Lung (tissue), 12 donors: Measurements from ENCODE around the gene RECK. TPM values are rescaled to one million over a fixed set of nuclear protein-coding genes. Genes with fewer than 3 reads are reported as not detected.

ENCODE experiments used
- ATAC-seq: fragments of 200-7000 bp; cut with Tn5 transposase; one replicate; pipeline ENCODE4 v1.9.1; 2020; ENCODE audit warnings: moderate number of reproducible peaks; ENCODE audit not compliant: insufficient read depth, low FRiP score
- DNase-seq, 3 donors: peaks; one replicate each; pipeline ENCODE4 v3.0.0-alpha.2; 2013 to 2017
- H3K27ac ChIP-seq, 2 donors: one replicate each; pipeline ENCODE4 v1.5.1; 2013; ENCODE audit warnings: mild to moderate bottlenecking in 2 of 2, moderate library complexity in 2 of 2, control low read depth in 1 of 2, inconsistent platforms in 1 of 2, low read depth in 1 of 2, low read length in 1 of 2
- H3K27me3 ChIP-seq, 3 donors: one replicate each; pipeline ENCODE4 v1.5.1; 2013; ENCODE audit warnings: low read length in 2 of 3; ENCODE audit not compliant: control insufficient read depth in 3 of 3, insufficient read depth in 3 of 3
- H3K36me3 ChIP-seq, 4 donors: one replicate each; pipeline ENCODE4 v1.5.1; 2013; ENCODE audit warnings: low read length in 4 of 4, mild to moderate bottlenecking in 1 of 4, moderate library complexity in 1 of 4; ENCODE audit not compliant: control insufficient read depth in 4 of 4, insufficient read depth in 4 of 4
- H3K4me1 ChIP-seq, 5 donors: one replicate each; pipeline ENCODE4 v1.5.1; 2013; ENCODE audit warnings: low read length in 5 of 5, mild to moderate bottlenecking in 2 of 5, moderate library complexity in 1 of 5; ENCODE audit not compliant: control insufficient read depth in 5 of 5, insufficient read depth in 5 of 5
- H3K4me3 ChIP-seq: one replicate; pipeline ENCODE4 v1.5.1; 2013; ENCODE audit warnings: mild to moderate bottlenecking, control low read depth, moderate library complexity
- H3K9ac ChIP-seq, 2 donors: one replicate each; pipeline ENCODE4 v1.5.1; 2013; ENCODE audit warnings: low read length in 2 of 2, control low read depth in 1 of 2; ENCODE audit not compliant: insufficient read depth in 1 of 2
- H3K9me3 ChIP-seq, 4 donors: one replicate each; pipeline ENCODE4 v1.5.1; 2013; ENCODE audit warnings: low read length in 3 of 4, mild to moderate bottlenecking in 1 of 4, moderate library complexity in 1 of 4; ENCODE audit not compliant: control insufficient read depth in 4 of 4, insufficient read depth in 3 of 4
- CTCF ChIP-seq: IDR thresholded peaks from 2 replicates; pipeline ENCODE4 v1.5.1; 2012; ENCODE audit warnings: mild to moderate bottlenecking; ENCODE audit errors: control extremely low read depth, extremely low read depth
- WGBS, 2 donors: extraction: QIAGEN DNeasy Blood & Tissue Kit; methylation state at CpG; one replicate each; pipeline ENCODE4 v1.1.7; 2013; 5-methylcytosine and 5-hydroxymethylcytosine counted together
- polyA plus RNA-seq, 2 donors: library from polyadenylated mRNA; stranded (reverse); fragments of 200-250 nt; gene quantifications; one replicate each; pipeline ENCODE4 v1.2.1, GENCODE V29; 2013
- total RNA-seq, 2 donors: library from RNA; depleted of rRNA in 1 of 2; stranded (reverse); fragments of >200 nt in 1 of 2; gene quantifications; one replicate each; pipeline ENCODE4 v1.2.1, GENCODE V29; 2014 to 2021
- donor health status: control.
- donor health status: control.
- donor health status: Bipolar disorder and iron deficiency.
- donor health status: healthy.
- donor health status: DM: yes; HTN: yes; CAD: no.

RECK gene
- total and polyA plus RNA-seq, 4 donors = 4.5 to 19.3 (median 12.0) TPM

DNA sequence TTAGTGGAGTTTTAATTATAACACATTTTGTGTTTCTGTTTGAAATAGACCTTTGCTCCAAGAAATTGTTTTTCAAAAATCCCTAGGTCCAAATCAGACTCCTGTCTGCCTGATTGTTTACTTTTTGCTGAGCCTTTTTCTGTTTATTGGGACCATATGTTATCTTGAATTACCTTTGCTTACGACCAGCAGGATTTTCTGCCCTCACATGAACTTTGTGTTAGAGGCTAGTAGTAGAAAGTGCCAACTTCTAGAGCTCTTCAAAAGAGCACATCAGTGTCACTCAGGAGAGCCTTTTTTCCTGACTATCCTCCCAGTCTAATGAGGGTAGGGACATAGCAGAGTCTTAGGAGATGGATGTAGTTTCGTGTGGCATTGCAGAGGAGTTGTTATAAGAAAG lies 10.2 kb downstream of the RECK start:
- Histone ChIP-seq H3K9me3 (no peaks in the 10 kb centered on the region), H3K27ac (no peak overlapping the region), H3K4me3 (no peak overlapping the region), H3K27me3 (no peaks in the 10 kb centered on the region), H3K9ac (no peak overlapping the region), H3K36me3 (no peaks in the 10 kb centered on the region), H3K4me1 (peaks cover 0 to 12% (median 1%) of the 10 kb centered on the region in 5 donors)
- ATAC-seq = no peak
- TF ChIP-seq CTCF = no peak
- 59 to 68% methylated on average over 2 of the region's 2 CpGs for WGBS, 2 donors
- no peak for DNase-seq

- H3K9me3 ChIP-seq = no peaks in the 10 kb centered on the region
- TF ChIP-seq CTCF = no peak
- no peak overlapping the region for H3K4me3 ChIP-seq
- H3K9ac ChIP-seq = no peak overlapping the region
- ATAC-seq = no peak
- no peak for DNase-seq
- no peaks in the 10 kb centered on the region for H3K36me3 ChIP-seq
- no peaks in the 10 kb centered on the region for H3K27me3 ChIP-seq
- H3K4me1 ChIP-seq = peaks cover 0 to 12% (median 4%) of the 10 kb centered on the region in 5 donors
- H3K27ac ChIP-seq = no peak overlapping the region
- 88% methylated on average over 4 of the region's 4 CpGs for WGBS, 2 donors
Measured at GRCh38 chr9:36049408-36049807, 12.7 kb downstream of the RECK start.

GRCh38 chr9:36050476-36050875 lies 13.8 kb downstream of the RECK start:
- H3K36me3 ChIP-seq = no peaks in the 10 kb centered on the region
- no peak overlapping the region for H3K27ac ChIP-seq
- no peak overlapping the region for H3K9ac ChIP-seq
- H3K9me3 ChIP-seq = no peaks in the 10 kb centered on the region
- H3K4me1 ChIP-seq = peaks cover 0 to 9% (median 4%) of the 10 kb centered on the region in 5 donors
- ATAC-seq (no peak), DNase-seq (no peak)
- 94% methylated on average over 3 of the region's 3 CpGs for WGBS, 2 donors
- no peaks in the 10 kb centered on the region for H3K27me3 ChIP-seq
- H3K4me3 ChIP-seq = no peak overlapping the region
- no peak for TF ChIP-seq CTCF

DNA sequence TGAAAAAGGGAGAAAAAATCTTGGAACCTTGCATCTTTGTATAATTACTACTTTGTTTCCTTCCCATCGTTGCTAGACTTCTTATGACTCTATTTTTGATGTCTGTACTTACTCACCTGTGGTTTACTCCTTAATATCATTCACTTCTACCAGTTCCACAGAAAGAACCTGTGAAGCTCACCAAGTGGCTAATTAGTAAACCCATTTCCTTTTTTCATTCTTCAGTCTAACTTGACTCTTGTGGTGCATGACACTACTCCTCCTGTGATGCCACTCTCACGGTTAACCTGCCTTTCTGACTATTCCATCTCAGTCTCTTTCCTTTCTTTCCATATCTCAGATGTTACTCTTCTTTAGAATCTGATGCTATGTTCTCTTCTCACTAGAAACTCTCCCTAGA lies 14.6 kb downstream of the RECK start:
- Histone ChIP-seq H3K4me1 (peaks cover 0 to 9% (median 4%) of the 10 kb centered on the region in 5 donors), H3K9me3 (no peaks in the 10 kb centered on the region), H3K36me3 (no peaks in the 10 kb centered on the region), H3K9ac (no peak overlapping the region), H3K27ac (no peak overlapping the region), H3K27me3 (no peaks in the 10 kb centered on the region), H3K4me3 (no peak overlapping the region)
- ATAC-seq = no peak
- no peak for TF ChIP-seq CTCF
- DNase-seq = no peak
- 77 to 83% methylated on average over 2 of the region's 2 CpGs for WGBS, 2 donors
